Measurements from ENCODE around the gene TSSK1B. TPM values are rescaled to one million over a fixed set of nuclear protein-coding genes. Genes with fewer than 3 reads are reported as not detected.
"Not testable (repeated sequence)": the region's sequence is repeated elsewhere in the genome, so short reads cannot be mapped to it uniquely, and the experiment has no call there.

TSSK1B gene
- polyA plus RNA-seq, 2 donors: 0.01 to 0.20 TPM

GRCh38 chr5:113421693-113422092, 13.1 kb downstream of the TSSK1B start:
- Histone ChIP-seq H3K36me3 (ENCODE audit: control insufficient read depth in 2 of 2, insufficient read depth in 2 of 2, low read length in 1 of 2) (no peaks in the 10 kb centered on the region), H3K9me3 (ENCODE audit: control insufficient read depth in 2 of 2, insufficient read depth in 1 of 2, low read depth in 1 of 2, low read length in 1 of 2) (no peaks in the 10 kb centered on the region), H3K27ac (ENCODE audit: low read depth in 2 of 2, low read length in 1 of 2) (no peak overlapping the region), H3K4me1 (ENCODE audit: control insufficient read depth in 2 of 2, insufficient read depth in 2 of 2, low read length in 1 of 2) (peaks cover 0 to 5% of the 10 kb centered on the region in 2 donors), H3K4me3 (ENCODE audit: low read depth in 1 of 2, low read length in 2 of 2) (no peak overlapping the region), H3K27me3 (ENCODE audit: control insufficient read depth in 1 of 2, insufficient read depth in 2 of 2, low read length in 2 of 2) (no peaks in the 10 kb centered on the region)
- WGBS, 2 donors: 79 to 86% methylated on average over 2 of the region's 2 CpGs

- Histone ChIP-seq H3K36me3 (ENCODE audit: control insufficient read depth in 2 of 2, insufficient read depth in 2 of 2, low read length in 1 of 2) (no peaks in the 10 kb centered on the region), H3K4me3 (ENCODE audit: low read depth in 1 of 2, low read length in 2 of 2) (no peak overlapping the region), H3K9me3 (ENCODE audit: control insufficient read depth in 2 of 2, insufficient read depth in 1 of 2, low read depth in 1 of 2, low read length in 1 of 2) (no peaks in the 10 kb centered on the region), H3K27ac (ENCODE audit: low read depth in 2 of 2, low read length in 1 of 2) (no peak overlapping the region), H3K27me3 (ENCODE audit: control insufficient read depth in 1 of 2, insufficient read depth in 2 of 2, low read length in 2 of 2) (no peaks in the 10 kb centered on the region), H3K4me1 (ENCODE audit: control insufficient read depth in 2 of 2, insufficient read depth in 2 of 2, low read length in 1 of 2) (no peaks in the 10 kb centered on the region)
- WGBS, 2 donors: 91 to 93% methylated on average over 6 of the region's 6 CpGs
These were observed 29.3 kb downstream of the TSSK1B start for GRCh38 chr5:113405530-113405929.

- Histone ChIP-seq H3K27ac (ENCODE audit: low read depth in 2 of 2, low read length in 1 of 2) (no peak overlapping the region), H3K9me3 (ENCODE audit: control insufficient read depth in 2 of 2, insufficient read depth in 1 of 2, low read depth in 1 of 2, low read length in 1 of 2) (no peaks in the 10 kb centered on the region), H3K4me3 (ENCODE audit: low read depth in 1 of 2, low read length in 2 of 2) (no peak overlapping the region), H3K27me3 (ENCODE audit: control insufficient read depth in 1 of 2, insufficient read depth in 2 of 2, low read length in 2 of 2) (no peaks in the 10 kb centered on the region), H3K36me3 (ENCODE audit: control insufficient read depth in 2 of 2, insufficient read depth in 2 of 2, low read length in 1 of 2) (no peaks in the 10 kb centered on the region), H3K4me1 (ENCODE audit: control insufficient read depth in 2 of 2, insufficient read depth in 2 of 2, low read length in 1 of 2) (no peaks in the 10 kb centered on the region)
- 74% methylated on average over 2 of the region's 2 CpGs for WGBS, 2 donors
These were observed 30.5 kb downstream of the TSSK1B start for GRCh38 chr5:113404269-113404668.

GRCh38 chr5:113397986-113398385, 36.8 kb downstream of the TSSK1B start:
- not testable (repeated sequence) for H3K4me3 ChIP-seq (ENCODE audit: low read depth in 1 of 2, low read length in 2 of 2); H3K36me3 ChIP-seq (ENCODE audit: control insufficient read depth in 2 of 2, insufficient read depth in 2 of 2, low read length in 1 of 2); H3K9me3 ChIP-seq (ENCODE audit: control insufficient read depth in 2 of 2, insufficient read depth in 1 of 2, low read depth in 1 of 2, low read length in 1 of 2); H3K27me3 ChIP-seq (ENCODE audit: control insufficient read depth in 1 of 2, insufficient read depth in 2 of 2, low read length in 2 of 2); H3K4me1 ChIP-seq (ENCODE audit: control insufficient read depth in 2 of 2, insufficient read depth in 2 of 2, low read length in 1 of 2); H3K27ac ChIP-seq (ENCODE audit: low read depth in 2 of 2, low read length in 1 of 2)
- WGBS, 2 donors: 78% methylated on average over 4 of the region's 4 CpGs

- Histone ChIP-seq H3K36me3 (ENCODE audit: control insufficient read depth in 2 of 2, insufficient read depth in 2 of 2, low read length in 1 of 2) (no peaks in the 10 kb centered on the region), H3K27ac (ENCODE audit: low read depth in 2 of 2, low read length in 1 of 2) (no peak overlapping the region), H3K9me3 (ENCODE audit: control insufficient read depth in 2 of 2, insufficient read depth in 1 of 2, low read depth in 1 of 2, low read length in 1 of 2) (no peaks in the 10 kb centered on the region), H3K4me3 (ENCODE audit: low read depth in 1 of 2, low read length in 2 of 2) (no peak overlapping the region), H3K27me3 (ENCODE audit: control insufficient read depth in 1 of 2, insufficient read depth in 2 of 2, low read length in 2 of 2) (no peaks in the 10 kb centered on the region), H3K4me1 (ENCODE audit: control insufficient read depth in 2 of 2, insufficient read depth in 2 of 2, low read length in 1 of 2) (no peaks in the 10 kb centered on the region)
- WGBS, 2 donors: 66 to 68% methylated on average over 3 of the region's 3 CpGs
These were observed 37.7 kb downstream of the TSSK1B start for GRCh38 chr5:113397046-113397445.

GRCh38 chr5:113394658-113395057, 40.1 kb downstream of the TSSK1B start:
- 80 to 92% methylated on average over 2 of the region's 2 CpGs for WGBS, 2 donors
- H3K27ac ChIP-seq (ENCODE audit: low read depth in 2 of 2, low read length in 1 of 2): no peak overlapping the region

GRCh38 chr5:113390224-113390623, 44.6 kb downstream of the TSSK1B start:
- H3K4me1 ChIP-seq (ENCODE audit: control insufficient read depth in 2 of 2, insufficient read depth in 2 of 2, low read length in 1 of 2): no peaks in the 10 kb centered on the region
- H3K9me3 ChIP-seq (ENCODE audit: control insufficient read depth in 2 of 2, insufficient read depth in 1 of 2, low read depth in 1 of 2, low read length in 1 of 2): no peaks in the 10 kb centered on the region
- 76 to 80% methylated on average over 1 of the region's 1 CpG for WGBS, 2 donors
- H3K27ac ChIP-seq (ENCODE audit: low read depth in 2 of 2, low read length in 1 of 2): no peak overlapping the region
- H3K27me3 ChIP-seq (ENCODE audit: control insufficient read depth in 1 of 2, insufficient read depth in 2 of 2, low read length in 2 of 2): no peaks in the 10 kb centered on the region
- H3K36me3 ChIP-seq (ENCODE audit: control insufficient read depth in 2 of 2, insufficient read depth in 2 of 2, low read length in 1 of 2): no peaks in the 10 kb centered on the region
- no peak overlapping the region for H3K4me3 ChIP-seq (ENCODE audit: low read depth in 1 of 2, low read length in 2 of 2)

More at GRCh38 chr5:113394658-113395057, 40.1 kb downstream of the TSSK1B start:
- no peaks in the 10 kb centered on the region for H3K27me3 ChIP-seq (ENCODE audit: control insufficient read depth in 1 of 2, insufficient read depth in 2 of 2, low read length in 2 of 2)
- no peak overlapping the region for H3K4me3 ChIP-seq (ENCODE audit: low read depth in 1 of 2, low read length in 2 of 2)
- H3K9me3 ChIP-seq (ENCODE audit: control insufficient read depth in 2 of 2, insufficient read depth in 1 of 2, low read depth in 1 of 2, low read length in 1 of 2): no peaks in the 10 kb centered on the region
- no peaks in the 10 kb centered on the region for H3K4me1 ChIP-seq (ENCODE audit: control insufficient read depth in 2 of 2, insufficient read depth in 2 of 2, low read length in 1 of 2)
- H3K36me3 ChIP-seq (ENCODE audit: control insufficient read depth in 2 of 2, insufficient read depth in 2 of 2, low read length in 1 of 2): no peaks in the 10 kb centered on the region

GRCh38 chr5:113389116-113389515, 45.7 kb downstream of the TSSK1B start:
- Histone ChIP-seq H3K4me3 (ENCODE audit: low read depth in 1 of 2, low read length in 2 of 2) (no peak overlapping the region), H3K4me1 (ENCODE audit: control insufficient read depth in 2 of 2, insufficient read depth in 2 of 2, low read length in 1 of 2) (peaks cover 0 to 3% of the 10 kb centered on the region in 2 donors), H3K36me3 (ENCODE audit: control insufficient read depth in 2 of 2, insufficient read depth in 2 of 2, low read length in 1 of 2) (no peaks in the 10 kb centered on the region), H3K9me3 (ENCODE audit: control insufficient read depth in 2 of 2, insufficient read depth in 1 of 2, low read depth in 1 of 2, low read length in 1 of 2) (no peaks in the 10 kb centered on the region), H3K27ac (ENCODE audit: low read depth in 2 of 2, low read length in 1 of 2) (no peak overlapping the region), H3K27me3 (ENCODE audit: control insufficient read depth in 1 of 2, insufficient read depth in 2 of 2, low read length in 2 of 2) (no peaks in the 10 kb centered on the region)
- 95 to 96% methylated on average over 4 of the region's 4 CpGs for WGBS, 2 donors

GRCh38 chr5:113387844-113388243, 46.9 kb downstream of the TSSK1B start:
- Histone ChIP-seq H3K27ac (ENCODE audit: low read depth in 2 of 2, low read length in 1 of 2) (no peak overlapping the region), H3K9me3 (ENCODE audit: control insufficient read depth in 2 of 2, insufficient read depth in 1 of 2, low read depth in 1 of 2, low read length in 1 of 2) (no peaks in the 10 kb centered on the region), H3K27me3 (ENCODE audit: control insufficient read depth in 1 of 2, insufficient read depth in 2 of 2, low read length in 2 of 2) (no peaks in the 10 kb centered on the region), H3K4me1 (ENCODE audit: control insufficient read depth in 2 of 2, insufficient read depth in 2 of 2, low read length in 1 of 2) (peaks cover 0 to 3% of the 10 kb centered on the region in 2 donors), H3K36me3 (ENCODE audit: control insufficient read depth in 2 of 2, insufficient read depth in 2 of 2, low read length in 1 of 2) (no peaks in the 10 kb centered on the region), H3K4me3 (ENCODE audit: low read depth in 1 of 2, low read length in 2 of 2) (no peak overlapping the region)
- 82 to 88% methylated on average over 2 of the region's 2 CpGs for WGBS, 2 donors

GRCh38 chr5:113384782-113385285, 50.0 kb downstream of the TSSK1B start:
- Histone ChIP-seq H3K4me3 (ENCODE audit: low read depth in 1 of 2, low read length in 2 of 2) (no peak overlapping the region), H3K4me1 (ENCODE audit: control insufficient read depth in 2 of 2, insufficient read depth in 2 of 2, low read length in 1 of 2) (peaks cover 0 to 3% of the 10 kb centered on the region in 2 donors), H3K27me3 (ENCODE audit: control insufficient read depth in 1 of 2, insufficient read depth in 2 of 2, low read length in 2 of 2) (no peaks in the 10 kb centered on the region), H3K36me3 (ENCODE audit: control insufficient read depth in 2 of 2, insufficient read depth in 2 of 2, low read length in 1 of 2) (no peaks in the 10 kb centered on the region), H3K9me3 (ENCODE audit: control insufficient read depth in 2 of 2, insufficient read depth in 1 of 2, low read depth in 1 of 2, low read length in 1 of 2) (no peaks in the 10 kb centered on the region), H3K27ac (ENCODE audit: low read depth in 2 of 2, low read length in 1 of 2) (peak overlapping the region; percentile 3 to 85)
- 57 to 66% methylated on average over 4 of the region's 4 CpGs for WGBS, 2 donors

Data from esophagus (tissue), 2 donors.